GM12878 (cell line): ENCODE measurements around the gene SMG6. TPM values are rescaled to one million over a fixed set of nuclear protein-coding genes. Genes with fewer than 3 reads are reported as not detected.

ENCODE experiments used
- ATAC-seq: fragments of 200-7000 bp; cut with Tn5 transposase; 3 replicates; pipeline ENCODE4 v1.9.1; 2020; ENCODE audit warnings: mild to moderate bottlenecking, moderate library complexity
- BruUV-seq: library from RNA; stranded (reverse); fragments of 400-500 nt; replicated peaks from 2 replicates; lab custom pipeline; 2021; lab: Mats Ljungman, UMichigan
- CTCF ChIA-PET: fragments of 300-600 bp; sonication (Branson Sonifier 250); formaldehyde crosslinking; extraction: SDS; loops from one replicate; lab custom pipeline; 2021; ENCODE audit warnings: inconsistent platforms; lab: Yijun Ruan, JAX
- POLR2A ChIA-PET: fragments of 350-600 bp; formaldehyde crosslinking; extraction: SDS; loops from one replicate; lab custom pipeline; 2021; ENCODE audit warnings: inconsistent platforms; lab: Charles Lee
- RAD21 ChIA-PET: fragments of 300-600 bp; sonication (Branson Sonifier 250); formaldehyde crosslinking; loops from one replicate; lab custom pipeline; 2023; ENCODE audit warnings: antibody characterized with exemption; ENCODE audit not compliant: unreplicated experiment; lab: Charles Lee
- SMC1A ChIA-PET: fragments of 300-600 bp; sonication (Branson Sonifier 250); formaldehyde crosslinking; loops from one replicate; lab custom pipeline; 2023; ENCODE audit not compliant: unreplicated experiment, uncharacterized antibody; lab: Charles Lee
- DNase-seq: peaks from one replicate; pipeline ENCODE4 v3.0.0-alpha.2; 2011; ENCODE audit warnings: low read depth, low spot score
- FAIRE-seq: peaks from 3 replicates; lab custom pipeline; 2011; peaks lifted over from hg19 to GRCh38; lab: Jason Lieb, UNC
- H2AFZ ChIP-seq: 2 replicates; pipeline ENCODE4 v1.6.0; 2011; ENCODE audit warnings: low read depth, low read length, control low read depth; ENCODE audit not compliant: control insufficient read depth
- H3K27ac ChIP-seq: 2 replicates; pipeline ENCODE4 v1.5.1; 2011; ENCODE audit warnings: control low read depth; ENCODE audit not compliant: control insufficient read depth, insufficient read depth
- H3K27me3 ChIP-seq, 2 experiments: replicated peaks in 1 of 2; 2 replicates each; pipeline versions ENCODE4 v1.6.0 to v1.6.1; 2011; ENCODE audit warnings: low read length in 1 of 2; ENCODE audit not compliant: control insufficient read depth in 2 of 2, insufficient read depth in 2 of 2
- H3K36me3 ChIP-seq, 2 experiments: 2 replicates each; pipeline ENCODE4 v1.5.1; 2011; ENCODE audit warnings: low read length in 1 of 2; ENCODE audit not compliant: control insufficient read depth in 2 of 2, insufficient read depth in 2 of 2
- H3K4me1 ChIP-seq: 2 replicates; pipeline ENCODE4 v1.6.1; 2011; ENCODE audit warnings: mild to moderate bottlenecking, low read length, moderate library complexity, mixed read lengths; ENCODE audit not compliant: control insufficient read depth, insufficient read depth
- H3K4me2 ChIP-seq: 2 replicates; pipeline ENCODE4 v1.6.0; 2011; ENCODE audit warnings: control low read depth; ENCODE audit not compliant: control insufficient read depth, insufficient read depth
- H3K4me3 ChIP-seq: fragments of 200-600 bp; sonication (generic); 2 replicates; pipeline ENCODE4 v1.5.1; 2016
- H3K79me2 ChIP-seq: 2 replicates; pipeline ENCODE4 v1.6.0; 2011; ENCODE audit warnings: low read length; ENCODE audit not compliant: control insufficient read depth, insufficient read depth
- H3K9ac ChIP-seq: 2 replicates; pipeline ENCODE4 v1.8.0; 2011; ENCODE audit warnings: low read length, control low read depth, mixed read lengths; ENCODE audit not compliant: control insufficient read depth, insufficient read depth
- H3K9me3 ChIP-seq: replicated peaks from 3 replicates; pipeline ENCODE4 v1.5.1; 2011; ENCODE audit warnings: mild to moderate bottlenecking, low read length; ENCODE audit not compliant: control insufficient read depth, insufficient read depth
- H4K20me1 ChIP-seq: 2 replicates; pipeline ENCODE4 v1.6.0; 2011; ENCODE audit not compliant: control insufficient read depth, insufficient read depth
- EP300 ChIP-seq, 2 experiments: fragments of 150-350 bp in 1 of 2; IDR thresholded peaks; 2 replicates each; pipeline ENCODE4 v1.6.1; 2011 to 2012; ENCODE audit warnings: low read depth in 2 of 2, low read length in 2 of 2, borderline replicate concordance in 1 of 2, improper control_type of control experiment in 1 of 2, inconsistent platforms in 1 of 2; ENCODE audit not compliant: control insufficient read depth in 1 of 2
- ESRRA ChIP-seq: IDR thresholded peaks from 2 replicates; pipeline ENCODE4 v1.6.1; 2012; ENCODE audit warnings: mild to moderate bottlenecking, low read length, improper control_type of control experiment
- KLF5 ChIP-seq: fragments of 450-650 bp; IDR thresholded peaks from 2 replicates; pipeline ENCODE4 v1.6.1; 2014; ENCODE audit warnings: mild to moderate bottlenecking; ENCODE audit not compliant: partially characterized antibody
- MAX ChIP-seq: IDR thresholded peaks from 2 replicates; pipeline ENCODE4 v1.6.1; 2012; ENCODE audit warnings: low read depth, low read length, improper control_type of control experiment
- MYB ChIP-seq: fragments of 150-350 bp; IDR thresholded peaks from 2 replicates; pipeline ENCODE4 v1.6.1; 2014; ENCODE audit warnings: mild to moderate bottlenecking, low read depth, low read length, borderline replicate concordance
- NFYB ChIP-seq: IDR thresholded peaks from 2 replicates; pipeline ENCODE4 v1.6.1; 2011; ENCODE audit warnings: low read depth, mild to moderate bottlenecking, low read length, improper control_type of control experiment, moderate library complexity; ENCODE audit not compliant: insufficient read depth
- PML ChIP-seq: IDR thresholded peaks from 2 replicates; pipeline ENCODE4 v1.6.1; 2012; ENCODE audit warnings: low read length, inconsistent platforms
- REST ChIP-seq: IDR thresholded peaks from 2 replicates; pipeline ENCODE4 v1.6.1; 2012; ENCODE audit warnings: mild to moderate bottlenecking, low read depth, low read length
- SKIL ChIP-seq: fragments of 450-650 bp; IDR thresholded peaks from 2 replicates; pipeline ENCODE4 v1.6.1; 2017; ENCODE audit warnings: mild to moderate bottlenecking, low read depth, inconsistent platforms; ENCODE audit not compliant: poor library complexity, severe bottlenecking
- SMC3 ChIP-seq: IDR thresholded peaks from 2 replicates; pipeline ENCODE4 v1.6.1; 2011; ENCODE audit warnings: low read length, improper control_type of control experiment, borderline replicate concordance
- SPI1 ChIP-seq: IDR thresholded peaks from 2 replicates; pipeline ENCODE4 v1.6.1; 2011; ENCODE audit warnings: low read depth, mild to moderate bottlenecking, low read length, moderate library complexity, borderline replicate concordance; ENCODE audit not compliant: insufficient read depth
- TBL1XR1 ChIP-seq: IDR thresholded peaks from 2 replicates; pipeline ENCODE4 v1.6.1; 2012; ENCODE audit warnings: low read depth, low read length, improper control_type of control experiment
- in situ Hi-C: fragments of 300-500 bp; cut with MboI; formaldehyde crosslinking; loops from 9 replicates; pipeline ENCODE4 v1.14.3; 2018; ENCODE audit warnings: mixed read lengths
- intact Hi-C: fragments of 100-400 bp; cut with micrococcal nuclease; formaldehyde crosslinking; loops from one replicate; pipeline ENCODE4 v1.14.2; 2022; ENCODE audit not compliant: unreplicated experiment
- polyA plus RNA-seq, 11 experiments: library from polyadenylated mRNA; depleted of rRNA in 4 of 11; unstranded in 6 of 11; stranded (reverse) in 5 of 11; fragments of >200 nt; fragmentation: Nextera tagmentation in 4 of 11; fragmentation: Illumina TruSeq in 1 of 11; extraction: Ambion mirVana in 4 of 11; extraction: Trizol in 1 of 11; gene quantifications; 1 replicate in 1 of 11; 2 replicates in 10 of 11; pipeline versions ENCODE4 v1.2.1 to v1.2.3, GENCODE V29; 2011 to 2016; ENCODE audit warnings: inconsistent platforms in 2 of 11, missing spikeins in 2 of 11, low read depth in 1 of 11
- total RNA-seq, 4 experiments: library from RNA; depleted of rRNA in 3 of 4; stranded (reverse); fragments of >200 nt in 3 of 4; fragmentation: Illumina TruSeq in 1 of 4; extraction: Trizol in 1 of 4; gene quantifications; 2 replicates each; pipeline versions ENCODE4 v1.2.1 to v1.2.3, GENCODE V29; 2013 to 2021

Gene SMG6
- total and polyA plus RNA-seq, 10 of the 15 experiments (the other 5 are each of a cell fraction or from before 2014, with no cell fraction given): 0.58 to 28.7 (median 15.7) TPM

- CTCF ChIA-PET: interaction anchor here (0.5 to 0.6 kb wide), 2 partner anchors 32 to 96 kb away, joined by 3 read pairs; no protein-coding TSS in a partner anchor
- no peaks in the 10 kb centered on the region for H3K9me3 ChIP-seq
- RAD21 ChIA-PET: interaction anchor here (2.3 to 5.9 kb wide), 3 partner anchors 52 to 104 kb away, joined by 9 to 71 read pairs (median 14); no protein-coding TSS in a partner anchor
- no TSS peak for BruUV-seq
- TF ChIP-seq PML: no peak
- TF ChIP-seq MYB: no peak
- TF ChIP-seq SPI1: no peak
- no peak for TF ChIP-seq REST
- no peak for TF ChIP-seq SMC3
- TF ChIP-seq ESRRA: no peak
- no peak for TF ChIP-seq TBL1XR1
- TF ChIP-seq SKIL: no peak
- TF ChIP-seq EP300 (IDR thresholded peaks at IDR 0.05; ENCODE audit: borderline replicate concordance in 1 of 2, control insufficient read depth in 1 of 2, low read depth in 2 of 2, low read length in 2 of 2): no peak
- no peak for TF ChIP-seq MAX
- no peak for TF ChIP-seq KLF5
- TF ChIP-seq NFYB: no peak
- SMC1A ChIA-PET: interaction anchor here (5.4 to 8.3 kb wide), 2 partner anchors 17 to 52 kb away, joined by 74 to 78 read pairs; no protein-coding TSS in a partner anchor
- H3K4me2 ChIP-seq: no peak overlapping the region
- peaks cover 0 to 4% of the 10 kb centered on the region in 2 experiments; a peak in 3 of 4 replicates for H3K36me3 ChIP-seq
- ATAC-seq (no peak), FAIRE-seq (no peak), DNase-seq (no peak)
- no peak overlapping the region for H2AFZ ChIP-seq
- POLR2A ChIA-PET: interaction anchor here (0.6 to 1.8 kb wide), 3 partner anchors 8 to 97 kb away, joined by 3 to 5 read pairs (median 3); no protein-coding TSS in a partner anchor
- in situ Hi-C loops (no loop called here), intact Hi-C loops (no loop called here)
- H3K79me2 ChIP-seq: peaks cover 2% of the 10 kb centered on the region
- no peak overlapping the region for H3K4me3 ChIP-seq
- no peaks in the 10 kb centered on the region for H3K27me3 ChIP-seq
- H3K27ac ChIP-seq: no peak overlapping the region
- peaks cover 39% of the 10 kb centered on the region for H3K4me1 ChIP-seq
- H3K9ac ChIP-seq: no peak overlapping the region
- no peaks in the 10 kb centered on the region for H4K20me1 ChIP-seq
Observed at GRCh38 chr17:2140683-2141082, 162.9 kb downstream of the SMG6 start.
